Muscle layer of colon (tissue), 2 donors: ENCODE data around the gene FERMT3.

Source experiments
- H3K27ac ChIP-seq: one replicate; pipeline ENCODE4 v1.7.0; 2013; ENCODE audit warnings: low read depth, mild to moderate bottlenecking, low read length, moderate library complexity
- H3K27me3 ChIP-seq, 2 donors: one replicate each; pipeline ENCODE4 v1.7.0; 2013; ENCODE audit warnings: low read length in 2 of 2, mild to moderate bottlenecking in 2 of 2; ENCODE audit not compliant: insufficient read depth in 2 of 2, control insufficient read depth in 1 of 2
- H3K36me3 ChIP-seq: one replicate; pipeline ENCODE4 v1.7.0; 2013; ENCODE audit warnings: mild to moderate bottlenecking, low read length; ENCODE audit not compliant: insufficient read depth
- H3K4me1 ChIP-seq: one replicate; pipeline ENCODE4 v1.7.0; 2013; ENCODE audit warnings: mild to moderate bottlenecking, low read length; ENCODE audit not compliant: insufficient read depth
- H3K4me3 ChIP-seq, 2 donors: one replicate each; pipeline ENCODE4 v1.7.0; 2013; ENCODE audit warnings: low read length in 2 of 2, low read depth in 1 of 2, mild to moderate bottlenecking in 1 of 2, moderate library complexity in 1 of 2
- H3K9ac ChIP-seq: one replicate; pipeline ENCODE4 v1.7.0; 2013; ENCODE audit warnings: low read length
- H3K9me3 ChIP-seq: one replicate; pipeline ENCODE4 v1.7.0; 2013; ENCODE audit warnings: mild to moderate bottlenecking, low read length
- donor health status: abdominal sarcoma.
- donor health status: Adenocarcinoma of cecum.

FERMT3 gene

GRCh38 chr11:64176751-64177150 is 29.8 kb upstream of the FERMT3 start:
- no peaks in the 10 kb centered on the region for H3K27me3 ChIP-seq
- H3K27ac ChIP-seq = no peak overlapping the region
- H3K9me3 ChIP-seq = no peaks in the 10 kb centered on the region
- no peaks in the 10 kb centered on the region for H3K36me3 ChIP-seq
- no peak overlapping the region for H3K4me3 ChIP-seq
- no peak overlapping the region for H3K9ac ChIP-seq
- peaks cover 12% of the 10 kb centered on the region for H3K4me1 ChIP-seq

DNA sequence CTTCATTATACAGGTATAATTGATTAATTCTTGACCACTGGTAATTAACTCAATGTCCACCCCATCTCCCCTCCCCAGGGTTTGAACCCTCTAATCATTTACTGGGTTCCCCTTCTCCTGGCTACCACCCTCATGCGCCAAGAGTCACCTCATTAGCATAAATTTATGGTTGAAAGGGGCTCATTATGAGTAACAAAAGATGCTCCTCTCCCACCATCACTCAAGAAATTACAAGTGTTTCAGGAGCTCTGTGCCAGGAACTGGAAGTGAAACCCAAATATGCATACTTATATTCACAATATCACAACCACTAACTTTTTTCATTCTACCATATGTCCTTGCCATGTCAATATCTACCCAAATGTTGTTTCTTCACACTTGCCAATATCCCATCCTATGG is 28.3 kb upstream of the FERMT3 start:
- Histone ChIP-seq H3K9me3 (no peaks in the 10 kb centered on the region), H3K9ac (no peak overlapping the region), H3K27ac (no peak overlapping the region), H3K27me3 (no peaks in the 10 kb centered on the region), H3K4me3 (no peak overlapping the region), H3K4me1 (peaks cover 17% of the 10 kb centered on the region), H3K36me3 (no peaks in the 10 kb centered on the region)

GRCh38 chr11:64178951-64179639 is 27.4 kb upstream of the FERMT3 start:
- H3K27me3 ChIP-seq = no peaks in the 10 kb centered on the region
- H3K9me3 ChIP-seq = no peaks in the 10 kb centered on the region
- no peak overlapping the region for H3K9ac ChIP-seq
- no peak overlapping the region for H3K4me3 ChIP-seq
- peaks cover 26% of the 10 kb centered on the region for H3K4me1 ChIP-seq
- no peaks in the 10 kb centered on the region for H3K36me3 ChIP-seq
- H3K27ac ChIP-seq = no peak overlapping the region

DNA sequence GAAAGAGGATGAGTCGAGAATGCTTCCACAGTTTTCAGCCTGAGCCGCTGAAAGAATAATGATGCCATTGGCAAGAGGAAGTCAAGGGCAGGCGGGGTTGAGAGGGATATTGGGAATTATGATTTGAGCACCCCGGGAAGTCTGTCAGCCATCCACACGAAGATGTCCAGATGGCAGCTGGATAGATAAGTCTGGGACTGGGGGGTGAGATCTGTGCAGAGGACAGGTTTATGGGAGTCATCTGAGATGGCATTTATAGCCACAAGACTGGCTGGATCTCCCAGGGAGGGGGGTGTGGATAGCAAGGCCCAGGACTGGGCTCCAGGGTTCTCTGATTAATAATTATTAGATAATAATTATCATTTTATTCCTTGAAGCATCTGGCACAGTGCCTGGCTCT is 25.6 kb upstream of the FERMT3 start:
- peaks cover 36% of the 10 kb centered on the region for H3K4me1 ChIP-seq
- no peaks in the 10 kb centered on the region for H3K27me3 ChIP-seq
- H3K27ac ChIP-seq = no peak overlapping the region
- no peaks in the 10 kb centered on the region for H3K36me3 ChIP-seq
- peak overlapping the region; percentile 16 for H3K9ac ChIP-seq
- H3K4me3 ChIP-seq = peak overlapping the region; percentile 1 to 22
- no peaks in the 10 kb centered on the region for H3K9me3 ChIP-seq

GRCh38 chr11:64181506-64182411 is 24.8 kb upstream of the FERMT3 start:
- Histone ChIP-seq H3K9me3 (no peaks in the 10 kb centered on the region), H3K9ac (peak overlapping the region; percentile 16), H3K36me3 (no peaks in the 10 kb centered on the region), H3K27ac (peak overlapping the region; percentile 13), H3K4me1 (peaks cover 36% of the 10 kb centered on the region), H3K4me3 (peak overlapping the region; percentile 1 to 22), H3K27me3 (no peaks in the 10 kb centered on the region)

DNA sequence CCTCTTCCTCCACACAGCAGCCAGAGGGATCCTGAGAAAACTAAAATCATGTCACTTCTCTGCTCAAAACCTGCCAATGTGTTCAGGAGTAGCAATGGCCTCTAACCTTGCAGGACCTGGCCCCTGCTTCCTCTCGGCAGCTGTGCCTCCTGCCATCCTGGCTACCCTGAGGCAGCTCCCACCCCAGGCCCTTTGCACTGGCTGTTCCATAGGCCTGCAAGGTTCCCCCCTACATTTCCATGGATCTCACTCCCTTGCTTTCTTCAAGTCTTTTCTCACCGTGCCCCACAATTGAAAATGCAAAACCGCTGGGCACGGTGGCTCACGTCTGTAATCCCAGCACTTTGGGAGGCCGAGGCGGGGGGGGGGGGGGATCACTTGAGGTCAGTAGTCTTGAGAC is 22.6 kb upstream of the FERMT3 start:
- Histone ChIP-seq H3K4me1 (peaks cover 41% of the 10 kb centered on the region), H3K36me3 (peaks cover 8% of the 10 kb centered on the region), H3K9me3 (no peaks in the 10 kb centered on the region), H3K4me3 (no peak overlapping the region), H3K27me3 (no peaks in the 10 kb centered on the region), H3K9ac (no peak overlapping the region), H3K27ac (no peak overlapping the region)

DNA sequence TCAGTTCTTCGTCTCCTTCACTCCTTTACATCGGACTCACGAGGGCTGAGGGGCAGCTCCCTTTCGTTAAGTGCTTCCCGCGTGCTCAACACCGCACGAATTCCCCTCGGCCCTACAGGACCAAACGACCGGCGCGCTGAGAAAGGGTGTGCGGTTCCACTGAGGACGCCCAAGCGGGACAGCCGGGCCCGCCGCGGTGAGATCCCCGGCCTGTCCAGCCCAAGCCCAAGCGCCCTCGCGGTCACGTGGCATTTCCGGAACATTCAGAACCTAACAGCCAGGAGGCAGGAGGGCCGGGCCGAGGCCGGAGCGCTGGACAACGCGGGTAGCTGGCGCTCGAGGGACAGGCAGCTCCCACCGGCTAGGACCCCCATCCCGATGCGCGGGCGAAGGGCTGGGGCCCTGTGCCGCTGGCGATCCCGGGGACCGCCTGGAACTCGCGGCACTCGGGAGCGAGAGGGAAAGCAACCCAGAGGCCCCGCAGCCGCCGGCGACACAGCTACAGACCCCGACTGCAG is 21.3 kb upstream of the FERMT3 start:
- H3K4me1 ChIP-seq = peaks cover 41% of the 10 kb centered on the region

DNA sequence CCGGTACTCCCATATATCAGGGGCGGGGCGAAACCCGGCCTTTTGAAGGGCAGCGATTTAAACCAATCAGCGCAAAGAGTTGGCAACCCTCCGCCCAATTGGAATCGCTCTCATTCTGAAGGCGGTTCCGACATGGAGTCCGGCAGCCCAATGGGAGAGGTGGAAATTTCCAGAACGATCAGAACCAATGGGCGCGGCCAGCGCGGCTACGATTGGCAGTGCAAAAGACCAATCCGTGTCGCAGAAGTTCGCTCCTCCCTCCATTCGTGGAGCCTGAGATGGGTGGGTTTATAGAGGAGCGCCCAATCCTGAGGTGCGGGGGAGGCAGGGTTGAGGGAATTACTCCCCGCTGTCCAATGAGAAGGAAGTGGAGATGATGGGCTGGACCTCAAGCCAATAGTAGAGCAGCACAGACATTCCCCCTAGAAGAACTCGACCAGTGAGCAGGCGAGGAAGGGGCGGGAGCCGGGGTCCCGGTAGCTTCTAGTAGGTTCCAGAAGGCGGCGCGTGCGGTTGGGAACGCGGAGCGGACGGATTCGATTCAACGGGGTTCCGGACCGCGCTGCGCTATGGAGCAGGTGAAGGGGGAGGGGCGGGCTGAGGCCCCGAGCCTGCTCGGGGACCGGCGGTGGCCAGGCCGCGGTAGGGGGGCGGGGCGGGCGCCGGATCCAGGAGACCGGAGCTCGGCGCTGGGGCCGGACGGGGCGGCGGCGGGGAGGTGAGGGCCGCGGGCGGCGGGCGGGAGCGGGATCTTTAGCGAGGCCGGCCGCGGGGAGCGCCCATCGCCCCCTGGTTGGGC is 20.6 kb upstream of the FERMT3 start, which contains the start of gene STIP1:
TSS of gene STIP1 (plus strand) at position 479 of the 799 bp plus-strand sequence. CDS start at position 570, 91 bp downstream.
- Histone ChIP-seq H3K27ac (peak within 1 kb of the TSS; percentile 83), H3K4me3 (peak within 1 kb of the TSS; percentile 59 to 83), H3K9ac (peak within 1 kb of the TSS; percentile 62), H3K4me1 (peaks cover 35% of the 10 kb centered on the region), H3K27me3 (no peaks in the 10 kb centered on the region), H3K36me3 (peaks cover 8% of the 10 kb centered on the region), H3K9me3 (no peaks in the 10 kb centered on the region)

More for the DNA sequence above, 21.3 kb upstream of the FERMT3 start:
- Histone ChIP-seq H3K4me3 (peak overlapping the region; percentile 59 to 83), H3K27ac (peak overlapping the region; percentile 83), H3K9me3 (no peaks in the 10 kb centered on the region), H3K9ac (peak overlapping the region; percentile 62), H3K36me3 (peaks cover 8% of the 10 kb centered on the region), H3K27me3 (no peaks in the 10 kb centered on the region)

DNA sequence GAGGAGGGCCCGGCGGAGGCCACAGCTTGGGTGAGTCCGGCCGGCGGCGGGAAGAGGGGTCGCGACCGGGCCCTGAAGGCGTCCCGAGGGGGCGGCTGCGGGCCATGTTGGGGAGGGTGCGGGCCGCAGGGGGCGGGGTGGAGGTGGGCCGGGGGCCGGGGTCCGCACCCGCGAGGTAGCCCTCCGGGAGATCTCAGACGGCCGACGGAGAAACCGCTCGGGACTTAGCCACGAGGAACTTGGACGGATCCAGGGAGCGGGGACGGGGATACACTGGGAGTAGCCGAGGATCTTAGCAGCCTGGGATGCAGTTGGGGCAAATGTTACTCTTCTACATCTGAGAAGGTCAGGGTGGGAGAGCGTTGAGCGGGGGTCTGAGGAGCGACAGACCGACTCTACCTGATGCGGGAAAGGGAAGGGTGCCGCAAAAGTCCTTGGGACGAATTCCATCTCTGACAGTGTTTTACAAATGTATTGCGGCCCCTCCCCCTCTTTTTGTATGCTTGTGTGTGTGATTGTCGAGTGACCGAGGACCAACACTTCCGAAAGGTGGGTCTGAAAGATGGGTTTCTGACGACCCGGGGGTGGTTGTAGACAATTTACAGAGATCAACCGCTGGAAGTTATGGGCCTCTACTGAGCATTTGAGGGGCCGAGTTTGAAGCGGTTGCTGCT is 19.9 kb upstream of the FERMT3 start:
- Histone ChIP-seq H3K36me3 (peaks cover 8% of the 10 kb centered on the region), H3K27me3 (no peaks in the 10 kb centered on the region), H3K4me1 (peaks cover 30% of the 10 kb centered on the region), H3K9ac (no peak overlapping the region), H3K9me3 (no peaks in the 10 kb centered on the region), H3K27ac (no peak overlapping the region), H3K4me3 (no peak overlapping the region)

- Histone ChIP-seq H3K4me1 (peaks cover 5% of the 10 kb centered on the region), H3K36me3 (peaks cover 53% of the 10 kb centered on the region), H3K27me3 (no peaks in the 10 kb centered on the region), H3K9ac (no peak overlapping the region), H3K27ac (no peak overlapping the region), H3K4me3 (no peak overlapping the region), H3K9me3 (no peaks in the 10 kb centered on the region)
Measured at GRCh38 chr11:64192434-64192833, 14.1 kb upstream of the FERMT3 start.
